Fibroblast of lung (primary cell): Measurements from ENCODE around the gene PCYT1A. TPM values are rescaled to one million over a fixed set of nuclear protein-coding genes. Genes with fewer than 3 reads are reported as not detected.

Source experiments
- DNase-seq, 2 donors: peaks; one replicate each; pipeline versions ENCODE4 v3.0.0 to v3.0.0-alpha.2; 2010; ENCODE audit warnings: low read depth in 2 of 2
- H2AFZ ChIP-seq: 2 replicates; pipeline ENCODE4 v1.5.1; 2012; ENCODE audit warnings: low read length, control low read depth, inconsistent platforms
- H3K27ac ChIP-seq: 2 replicates; pipeline ENCODE4 v1.5.1; 2011; ENCODE audit warnings: low read length, control low read depth; ENCODE audit not compliant: insufficient read depth
- H3K27me3 ChIP-seq: 2 replicates; pipeline ENCODE4 v1.5.1; 2011; ENCODE audit warnings: mild to moderate bottlenecking, low read length; ENCODE audit not compliant: control insufficient read depth, insufficient read depth
- H3K36me3 ChIP-seq: 2 replicates; pipeline ENCODE4 v1.5.1; 2011; ENCODE audit warnings: low read length; ENCODE audit not compliant: control insufficient read depth, insufficient read depth
- H3K4me1 ChIP-seq: 2 replicates; pipeline ENCODE4 v1.5.1; 2011; ENCODE audit warnings: low read length; ENCODE audit not compliant: control insufficient read depth, insufficient read depth; ENCODE audit errors: extremely low read depth
- H3K4me2 ChIP-seq: 2 replicates; pipeline ENCODE4 v1.5.1; 2011; ENCODE audit warnings: low read length, control low read depth; ENCODE audit not compliant: insufficient read depth; ENCODE audit errors: extremely low read depth
- H3K4me3 ChIP-seq, 4 experiments: fragments of 200-600 bp in 1 of 4; sonication (generic) in 1 of 4; replicated peaks in 1 of 4; 2 replicates each; pipeline ENCODE4 v1.5.1; 2011 to 2016; ENCODE audit warnings: low read length in 4 of 4, low read depth in 3 of 4, mild to moderate bottlenecking in 3 of 4, control low read depth in 2 of 4, inconsistent platforms in 1 of 4, mixed read lengths in 1 of 4; ENCODE audit not compliant: insufficient read depth in 1 of 4; ENCODE audit errors: control extremely low read depth in 1 of 4
- H3K79me2 ChIP-seq: 2 replicates; pipeline ENCODE4 v1.5.1; 2012; ENCODE audit warnings: mild to moderate bottlenecking, low read length, inconsistent platforms; ENCODE audit not compliant: control insufficient read depth, insufficient read depth
- H3K9ac ChIP-seq: 2 replicates; pipeline ENCODE4 v1.5.1; 2011; ENCODE audit warnings: mild to moderate bottlenecking, low read length, control low read depth; ENCODE audit not compliant: insufficient read depth
- H3K9me3 ChIP-seq: 2 replicates; pipeline ENCODE4 v1.5.1; 2012; ENCODE audit warnings: low read depth, low read length; ENCODE audit not compliant: control insufficient read depth, insufficient read depth
- H4K20me1 ChIP-seq: 2 replicates; pipeline ENCODE4 v1.5.1; 2011; ENCODE audit warnings: low read length; ENCODE audit not compliant: control insufficient read depth, insufficient read depth; ENCODE audit errors: extremely low read depth
- CTCF ChIP-seq, 2 donors: IDR thresholded peaks in 1 of 2; conservative IDR thresholded peaks in 1 of 2; 1 replicate in 1 of 2; 2 replicates in 1 of 2; pipeline ENCODE4 v1.5.1; 2011 to 2012; ENCODE audit warnings: low read length in 2 of 2, control low read depth in 1 of 2, inconsistent platforms in 1 of 2, low read depth in 1 of 2, mild to moderate bottlenecking in 1 of 2
- EZH2 ChIP-seq: IDR thresholded peaks from 2 replicates; pipeline ENCODE4 v1.5.1; 2012; ENCODE audit warnings: low read length, control low read depth, mild to moderate bottlenecking; ENCODE audit errors: missing control alignments
- polyA plus RNA-seq, 2 donors: library from polyadenylated mRNA; depleted of rRNA in 1 of 2; stranded (reverse) in 1 of 2; unstranded in 1 of 2; fragments of >200 nt; gene quantifications; 2 replicates each; pipeline ENCODE4 v1.2.1, GENCODE V29; 2011 to 2012; ENCODE audit warnings: missing spikeins in 1 of 2
- total RNA-seq: library from RNA; depleted of rRNA; stranded (reverse); fragments of >200 nt; gene quantifications from 2 replicates; pipeline ENCODE4 v1.2.1, GENCODE V29; 2014

PCYT1A gene
- total and polyA plus RNA-seq, 2 donors (not counting 1 experiment from before 2014, with no cell fraction given) = 68.9 to 73.8 TPM

GRCh38 chr3:196194542-196194915 is 93.0 kb downstream of the PCYT1A start:
- H3K9me3 ChIP-seq = no peaks in the 10 kb centered on the region
- no peak overlapping the region for H2AFZ ChIP-seq
- H3K4me3 ChIP-seq = no peak overlapping the region
- no peak overlapping the region for H3K9ac ChIP-seq
- no peaks in the 10 kb centered on the region for H3K4me1 ChIP-seq
- H3K27ac ChIP-seq = no peak overlapping the region
- no peak for TF ChIP-seq EZH2
- TF ChIP-seq CTCF (conservative IDR thresholded peaks at IDR 0.05 in 1 of 2, IDR thresholded peaks at IDR 0.05 in 1 of 2; ENCODE audit: low read depth in 1 of 2, low read length in 2 of 2) = no peak
- no peaks in the 10 kb centered on the region for H3K79me2 ChIP-seq
- H3K27me3 ChIP-seq = no peaks in the 10 kb centered on the region
- H3K36me3 ChIP-seq = no peaks in the 10 kb centered on the region
- no peak for DNase-seq
- no peaks in the 10 kb centered on the region for H4K20me1 ChIP-seq
- H3K4me2 ChIP-seq = no peak overlapping the region

GRCh38 chr3:196193736-196194541 is 93.6 kb downstream of the PCYT1A start:
- Histone ChIP-seq H3K27me3 (no peaks in the 10 kb centered on the region), H3K4me2 (no peak overlapping the region), H2AFZ (no peak overlapping the region), H3K9ac (no peak overlapping the region), H3K27ac (no peak overlapping the region), H3K4me3 (no peak overlapping the region), H4K20me1 (no peaks in the 10 kb centered on the region), H3K4me1 (no peaks in the 10 kb centered on the region), H3K79me2 (no peaks in the 10 kb centered on the region), H3K9me3 (no peaks in the 10 kb centered on the region), H3K36me3 (no peaks in the 10 kb centered on the region)
- no peak for TF ChIP-seq CTCF (conservative IDR thresholded peaks at IDR 0.05 in 1 of 2, IDR thresholded peaks at IDR 0.05 in 1 of 2; ENCODE audit: low read depth in 1 of 2, low read length in 2 of 2)
- TF ChIP-seq EZH2 = no peak
- no peak for DNase-seq

- no peak for TF ChIP-seq CTCF (conservative IDR thresholded peaks at IDR 0.05 in 1 of 2, IDR thresholded peaks at IDR 0.05 in 1 of 2; ENCODE audit: low read depth in 1 of 2, low read length in 2 of 2)
- no peak for TF ChIP-seq EZH2
- DNase-seq = no peak
- H2AFZ ChIP-seq = no peak overlapping the region
- no peaks in the 10 kb centered on the region for H3K79me2 ChIP-seq
- no peak overlapping the region for H3K4me2 ChIP-seq
- no peak overlapping the region for H3K4me3 ChIP-seq
- no peaks in the 10 kb centered on the region for H4K20me1 ChIP-seq
- H3K9me3 ChIP-seq = no peaks in the 10 kb centered on the region
- H3K9ac ChIP-seq = no peak overlapping the region
- no peak overlapping the region for H3K27ac ChIP-seq
- H3K36me3 ChIP-seq = no peaks in the 10 kb centered on the region
- H3K4me1 ChIP-seq = no peaks in the 10 kb centered on the region
- H3K27me3 ChIP-seq = no peaks in the 10 kb centered on the region
Measured at GRCh38 chr3:196193133-196193735, 94.3 kb downstream of the PCYT1A start.
